Endothelial cell of umbilical vein (primary cell): ENCODE data around the gene RAB36. TPM values are rescaled to one million over a fixed set of nuclear protein-coding genes. Genes with fewer than 3 reads are reported as not detected.

Experiments used
- BruUV-seq: library from RNA; stranded (reverse); fragments of 400-500 nt; replicated peaks from 2 replicates; lab custom pipeline; 2021; lab: Mats Ljungman, UMichigan
- CTCF ChIA-PET: fragments of 300-600, 350-600 bp; sonication (Branson Sonifier 250); formaldehyde crosslinking; loops from one replicate; lab custom pipeline; 2021; ENCODE audit warnings: antibody characterized with exemption, inconsistent platforms; lab: Charles Lee
- POLR2A ChIA-PET: fragments of 300-600, 350-600 bp; sonication (Branson Sonifier 250); formaldehyde crosslinking; loops from one replicate; lab custom pipeline; 2021; ENCODE audit warnings: antibody characterized with exemption, inconsistent platforms; lab: Charles Lee
- DNase-seq: peaks from one replicate; pipeline ENCODE4 v3.0.0-alpha.2; 2011; ENCODE audit warnings: low read depth, low spot score
- FAIRE-seq: peaks from 2 replicates; lab custom pipeline; 2011; peaks lifted over from hg19 to GRCh38; lab: Jason Lieb, UNC
- H2AFZ ChIP-seq: 2 replicates; pipeline ENCODE4 v1.6.0; 2012; ENCODE audit warnings: low read depth, low read length, control low read depth, inconsistent platforms
- H3K27ac ChIP-seq: 2 replicates; pipeline ENCODE4 v1.5.1; 2011; ENCODE audit warnings: low read depth, mild to moderate bottlenecking, control low read depth, low read length, moderate library complexity; ENCODE audit not compliant: insufficient read depth
- H3K27me3 ChIP-seq, 2 experiments: 2 replicates each; pipeline versions ENCODE4 v1.6.0 to v1.6.1; 2011; ENCODE audit warnings: low read length in 2 of 2, mixed read lengths in 1 of 2; ENCODE audit not compliant: control insufficient read depth in 2 of 2, insufficient read depth in 2 of 2
- H3K36me3 ChIP-seq, 2 experiments: 2 replicates in 1 of 2; 3 replicates in 1 of 2; pipeline ENCODE4 v1.5.1; 2011; ENCODE audit warnings: low read length in 2 of 2, mild to moderate bottlenecking in 1 of 2, moderate library complexity in 1 of 2; ENCODE audit not compliant: control insufficient read depth in 2 of 2, insufficient read depth in 2 of 2; ENCODE audit errors: extremely low read depth in 1 of 2
- H3K4me1 ChIP-seq: 3 replicates; pipeline ENCODE4 v1.5.1; 2011; ENCODE audit warnings: mild to moderate bottlenecking, low read length; ENCODE audit not compliant: control insufficient read depth, insufficient read depth; ENCODE audit errors: extremely low read depth
- H3K4me2 ChIP-seq: 2 replicates; pipeline ENCODE4 v1.6.1; 2011; ENCODE audit warnings: low read length, control low read depth, mixed read lengths; ENCODE audit not compliant: insufficient read depth
- H3K4me3 ChIP-seq, 3 experiments: fragments of 200-600 bp in 1 of 3; sonication (generic), shearing (Covaris generic) in 1 of 3; replicated peaks in 1 of 3; 2 replicates each; pipeline ENCODE4 v1.5.1; 2011 to 2016; ENCODE audit warnings: control low read depth in 3 of 3, low read length in 3 of 3, mild to moderate bottlenecking in 2 of 3, inconsistent platforms in 1 of 3, low read depth in 1 of 3, moderate library complexity in 1 of 3; ENCODE audit not compliant: insufficient read depth in 1 of 3
- H3K79me2 ChIP-seq: 2 replicates; pipeline ENCODE4 v1.6.0; 2012; ENCODE audit warnings: low read length, inconsistent platforms; ENCODE audit not compliant: control insufficient read depth, insufficient read depth
- H3K9ac ChIP-seq: replicated peaks from 2 replicates; pipeline ENCODE3; 2011; ENCODE audit warnings: low read length, control low read depth; ENCODE audit not compliant: insufficient read depth; ENCODE audit errors: extremely low read depth
- H3K9me1 ChIP-seq: replicated peaks from 3 replicates; pipeline ENCODE4 v1.6.0; 2011; ENCODE audit warnings: mild to moderate bottlenecking, low read length; ENCODE audit not compliant: control insufficient read depth, insufficient read depth; ENCODE audit errors: extremely low read depth
- H3K9me3 ChIP-seq: replicated peaks from 2 replicates; pipeline ENCODE4 v1.5.1; 2012; ENCODE audit warnings: low read length, inconsistent platforms; ENCODE audit not compliant: control insufficient read depth, insufficient read depth
- H4K20me1 ChIP-seq: replicated peaks from 2 replicates; pipeline ENCODE3; 2011; ENCODE audit warnings: mild to moderate bottlenecking, low read length; ENCODE audit not compliant: control insufficient read depth, insufficient read depth; ENCODE audit errors: extremely low read depth
- FOS ChIP-seq: IDR thresholded peaks from 2 replicates; pipeline ENCODE4 v1.6.1; 2011; ENCODE audit warnings: mild to moderate bottlenecking, low read length, moderate library complexity, borderline replicate concordance; ENCODE audit not compliant: insufficient read depth
- POLR2A ChIP-seq: IDR thresholded peaks from 2 replicates; pipeline ENCODE4 v1.6.1; 2012; ENCODE audit warnings: low read depth, mild to moderate bottlenecking, control low read depth, low read length
- POLR2AphosphoS5 ChIP-seq: IDR thresholded peaks from 2 replicates; pipeline ENCODE4 v1.6.1; 2012; ENCODE audit warnings: low read depth, mild to moderate bottlenecking, control low read depth, low read length, moderate library complexity; ENCODE audit not compliant: insufficient read depth
- dilution Hi-C: fragments of 300-500 bp; cut with MboI; formaldehyde crosslinking; loops from one replicate; pipeline ENCODE4 v1.15.0; 2019; ENCODE audit warnings: low sequenced_read_pairs; ENCODE audit not compliant: extremely low pct_ligation_motif_present
- intact Hi-C: fragments of 100-400 bp; cut with micrococcal nuclease; formaldehyde crosslinking; loops from one replicate; pipeline ENCODE4 v1.10.0; 2022
- polyA plus RNA-seq, 4 experiments: library from polyadenylated mRNA; depleted of rRNA in 3 of 4; stranded (reverse) in 3 of 4; unstranded in 1 of 4; fragments of >200 nt; gene quantifications; 2 replicates each; pipeline versions ENCODE4 v1.2.1 to v1.2.3, GENCODE V29; 2011 to 2012; ENCODE audit warnings: missing spikeins in 1 of 4
- total RNA-seq: library from RNA; stranded (reverse); gene quantifications from 2 replicates; pipeline ENCODE4 v1.2.3, GENCODE V29; 2021
- TF ChIP-seq, protein P1 (sequence below): IDR thresholded peaks from 2 replicates; pipeline ENCODE4 v1.6.1; 2011; ENCODE audit not compliant: insufficient read depth, insufficient read length
- TF ChIP-seq, protein P2 (sequence below), 2 donors: IDR thresholded peaks; 1 replicate in 1 of 2; 2 replicates in 1 of 2; pipeline ENCODE4 v1.5.1; 2011; ENCODE audit warnings: low read length in 2 of 2, mild to moderate bottlenecking in 2 of 2, moderate library complexity in 2 of 2, control low read depth in 1 of 2, inconsistent platforms in 1 of 2, low read depth in 1 of 2; ENCODE audit not compliant: insufficient read depth in 1 of 2; ENCODE audit errors: extremely low read depth in 1 of 2

Gene RAB36
- total and polyA plus RNA-seq, 2 donors (not counting 3 experiments of a cell fraction or from before 2014, with no cell fraction given), result 2.7 to 3.1 TPM

DNA sequence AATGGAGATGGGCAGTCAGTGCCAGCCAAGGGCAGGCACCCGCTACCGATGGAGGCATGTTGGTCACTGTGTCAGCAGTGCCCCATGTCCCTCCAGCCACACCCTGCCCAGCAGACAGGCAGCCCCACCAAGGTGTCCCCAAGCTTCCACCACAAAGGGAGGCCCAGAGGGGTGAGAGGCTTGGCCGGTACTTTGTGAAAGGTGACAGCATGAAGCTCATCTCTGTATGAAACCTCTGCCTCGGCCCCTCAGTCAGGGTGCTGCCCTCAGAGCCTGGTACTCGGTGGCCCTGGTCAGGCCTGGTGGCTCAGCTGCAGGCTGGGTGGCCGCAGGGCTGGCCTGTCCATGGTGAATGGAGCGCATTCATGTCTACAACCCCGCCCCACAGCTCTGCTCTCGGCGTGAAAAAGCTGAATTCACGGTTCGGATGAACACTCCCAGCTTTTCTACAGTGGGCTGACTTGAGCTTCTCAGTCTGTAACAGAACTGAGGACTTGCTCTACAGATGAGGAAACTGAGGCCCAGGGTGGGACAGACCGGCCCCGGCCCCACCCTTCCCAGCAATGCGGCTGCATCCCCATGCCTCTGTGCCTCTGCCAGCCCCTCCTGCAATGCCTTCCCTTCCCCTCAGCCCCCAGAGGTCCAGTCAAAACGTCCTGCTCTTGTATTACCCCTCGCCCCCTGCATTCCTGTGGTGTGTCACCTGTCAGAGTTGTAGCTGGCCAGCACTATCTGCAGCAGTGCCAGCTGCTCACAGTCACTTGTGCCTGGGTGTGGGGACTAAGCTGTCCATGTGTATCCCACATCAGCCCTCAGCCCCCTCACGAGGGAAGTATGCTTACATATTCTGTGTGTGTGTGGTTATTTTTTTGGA lies 31.2 kb upstream of the RAB36 start:
- Histone ChIP-seq H3K79me2 (no peaks in the 10 kb centered on the region), H3K27ac (no peak overlapping the region), H3K9me1 (no peaks in the 10 kb centered on the region), H3K4me3 (no peak overlapping the region), H3K4me1 (no peaks in the 10 kb centered on the region), H4K20me1 (no peaks in the 10 kb centered on the region), H2AFZ (no peak overlapping the region), H3K4me2 (no peak overlapping the region), H3K9me3 (no peaks in the 10 kb centered on the region), H3K27me3 (no peaks in the 10 kb centered on the region), H3K36me3 (no peaks in the 10 kb centered on the region), H3K9ac (no peak overlapping the region)
- POLR2A ChIA-PET, result no interaction called here
- no TSS peak for BruUV-seq
- TF ChIP-seq, protein P1, sequence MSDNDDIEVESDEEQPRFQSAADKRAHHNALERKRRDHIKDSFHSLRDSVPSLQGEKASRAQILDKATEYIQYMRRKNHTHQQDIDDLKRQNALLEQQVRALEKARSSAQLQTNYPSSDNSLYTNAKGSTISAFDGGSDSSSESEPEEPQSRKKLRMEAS, result no peak
- TF ChIP-seq POLR2A (no peak), FOS (no peak), POLR2AphosphoS5 (no peak)
- TF ChIP-seq, protein P2, sequence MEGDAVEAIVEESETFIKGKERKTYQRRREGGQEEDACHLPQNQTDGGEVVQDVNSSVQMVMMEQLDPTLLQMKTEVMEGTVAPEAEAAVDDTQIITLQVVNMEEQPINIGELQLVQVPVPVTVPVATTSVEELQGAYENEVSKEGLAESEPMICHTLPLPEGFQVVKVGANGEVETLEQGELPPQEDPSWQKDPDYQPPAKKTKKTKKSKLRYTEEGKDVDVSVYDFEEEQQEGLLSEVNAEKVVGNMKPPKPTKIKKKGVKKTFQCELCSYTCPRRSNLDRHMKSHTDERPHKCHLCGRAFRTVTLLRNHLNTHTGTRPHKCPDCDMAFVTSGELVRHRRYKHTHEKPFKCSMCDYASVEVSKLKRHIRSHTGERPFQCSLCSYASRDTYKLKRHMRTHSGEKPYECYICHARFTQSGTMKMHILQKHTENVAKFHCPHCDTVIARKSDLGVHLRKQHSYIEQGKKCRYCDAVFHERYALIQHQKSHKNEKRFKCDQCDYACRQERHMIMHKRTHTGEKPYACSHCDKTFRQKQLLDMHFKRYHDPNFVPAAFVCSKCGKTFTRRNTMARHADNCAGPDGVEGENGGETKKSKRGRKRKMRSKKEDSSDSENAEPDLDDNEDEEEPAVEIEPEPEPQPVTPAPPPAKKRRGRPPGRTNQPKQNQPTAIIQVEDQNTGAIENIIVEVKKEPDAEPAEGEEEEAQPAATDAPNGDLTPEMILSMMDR (IDR thresholded peaks at IDR 0.05; ENCODE audit: extremely low read depth in 1 of 2, insufficient read depth in 1 of 2, low read depth in 1 of 2, low read length in 2 of 2), result no peak
- CTCF ChIA-PET, result interaction anchor here (0.7 to 1.6 kb wide), 5 partner anchors 14 to 523 kb away, joined by 3 to 6 read pairs (median 3); no protein-coding TSS in a partner anchor
- FAIRE-seq, result no peak
- no peak for DNase-seq
- dilution Hi-C loops, result no loop called here
- intact Hi-C loops, result no loop called here
